ENCODE results near the gene TAS2R43. TPM values are rescaled to one million over a fixed set of nuclear protein-coding genes. Genes with fewer than 3 reads are reported as not detected.
"Not testable (repeated sequence)": the region's sequence is repeated elsewhere in the genome, so short reads cannot be mapped to it uniquely, and the experiment has no call there.

Gene TAS2R43, protein sequence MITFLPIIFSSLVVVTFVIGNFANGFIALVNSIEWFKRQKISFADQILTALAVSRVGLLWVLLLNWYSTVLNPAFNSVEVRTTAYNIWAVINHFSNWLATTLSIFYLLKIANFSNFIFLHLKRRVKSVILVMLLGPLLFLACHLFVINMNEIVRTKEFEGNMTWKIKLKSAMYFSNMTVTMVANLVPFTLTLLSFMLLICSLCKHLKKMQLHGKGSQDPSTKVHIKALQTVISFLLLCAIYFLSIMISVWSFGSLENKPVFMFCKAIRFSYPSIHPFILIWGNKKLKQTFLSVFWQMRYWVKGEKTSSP
- not detected in 2 replicates for total RNA-seq (2014; rRNA removed; shearing (Covaris generic))
- polyA plus RNA-seq (2014; cell fraction: nucleus; rRNA removed): not detected in 2 replicates

DNA sequence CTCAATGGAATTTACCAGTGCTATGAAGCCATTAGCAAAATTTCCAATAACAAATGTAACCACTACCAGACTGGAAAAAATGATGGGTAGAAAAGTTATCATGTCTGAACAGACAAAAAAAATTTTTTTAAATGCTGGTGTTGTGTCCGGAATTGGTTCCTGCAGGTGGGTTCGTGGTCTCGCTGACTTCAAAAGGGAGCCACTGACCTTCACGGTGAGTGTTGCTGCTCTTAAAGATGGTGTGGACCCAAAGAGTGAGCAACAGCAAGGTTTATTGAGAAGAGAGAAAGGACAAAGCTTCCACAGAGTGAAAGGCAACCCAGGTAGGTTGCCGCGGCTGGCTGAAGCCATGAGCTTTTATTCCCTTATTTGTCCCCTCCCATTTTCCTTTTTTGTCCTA, at the start of gene TAS2R43:
Gene TAS2R43 (minus strand): TSS at position 186 of the 400 bp plus-strand sequence. CDS start 84 bp downstream, at position 102.
- DNase-seq (ENCODE audit: extremely low read depth, low read depth): no peak

DNA sequence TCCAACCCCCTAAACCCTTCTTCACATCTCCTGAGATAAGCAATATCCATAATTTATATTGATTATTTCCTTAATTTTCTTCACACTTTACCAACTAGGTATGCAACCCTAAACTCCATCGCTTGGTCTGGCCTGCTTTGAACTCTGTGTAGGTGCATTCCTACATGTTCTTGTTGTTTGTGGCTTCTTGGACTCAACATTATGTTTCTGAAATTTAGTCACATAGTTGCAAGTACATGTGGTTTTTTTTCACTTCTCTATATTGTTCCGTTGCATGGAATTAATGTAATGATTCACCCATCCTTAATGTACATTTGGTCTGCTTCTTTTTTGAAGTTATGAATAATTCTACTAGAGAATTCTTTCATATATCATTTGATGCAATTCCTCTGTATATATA, 44.0 kb upstream of the TAS2R43 start:
- no peak for DNase-seq (ENCODE audit: extremely low read depth, low read depth)

DNA sequence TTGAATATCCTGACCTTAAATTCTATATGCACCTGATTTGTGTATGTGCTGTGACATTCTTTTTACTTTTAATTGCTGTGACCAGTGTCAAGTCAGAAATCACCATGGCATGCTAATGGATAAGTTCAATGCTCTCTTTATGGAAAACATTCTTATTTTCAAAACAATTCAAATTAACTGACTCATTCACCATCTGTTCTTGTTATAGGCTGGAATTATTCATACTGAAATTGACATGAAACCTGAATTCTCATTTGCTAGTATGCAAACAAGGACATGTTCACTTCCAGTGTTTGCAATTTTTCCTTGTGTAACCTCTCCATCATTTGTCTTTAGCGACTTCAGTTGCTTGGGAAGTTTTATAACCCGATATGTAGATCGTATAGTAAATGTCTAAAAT, 42.2 kb upstream of the TAS2R43 start, which contains the start of gene TAS2R30:
Gene TAS2R30 (minus strand): TSS at position 340 of the 400 bp plus-strand sequence. CDS start 400 bp downstream, outside the sequence.
- no peak for DNase-seq (ENCODE audit: extremely low read depth, low read depth)

DNA sequence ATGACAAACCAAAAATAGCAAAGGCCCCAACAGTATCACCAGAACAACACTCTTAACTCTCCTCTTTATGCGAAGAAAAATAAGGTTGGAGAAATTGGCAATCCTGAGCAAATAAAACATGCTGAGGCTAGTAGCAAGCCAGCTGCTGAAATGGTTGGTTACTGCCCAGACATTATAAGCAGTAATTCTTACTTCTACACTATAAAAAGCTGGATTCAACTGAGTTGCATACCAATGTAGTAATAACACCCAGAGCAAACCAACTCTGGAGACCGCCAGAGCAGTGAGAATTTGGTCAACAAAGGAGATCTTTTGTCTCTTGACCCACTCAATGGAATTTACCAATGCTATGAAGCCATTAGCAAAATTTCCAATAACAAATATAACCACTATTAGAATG, 41.7 kb upstream of the TAS2R43 start:
- DNase-seq (ENCODE audit: extremely low read depth, low read depth): no peak

DNA sequence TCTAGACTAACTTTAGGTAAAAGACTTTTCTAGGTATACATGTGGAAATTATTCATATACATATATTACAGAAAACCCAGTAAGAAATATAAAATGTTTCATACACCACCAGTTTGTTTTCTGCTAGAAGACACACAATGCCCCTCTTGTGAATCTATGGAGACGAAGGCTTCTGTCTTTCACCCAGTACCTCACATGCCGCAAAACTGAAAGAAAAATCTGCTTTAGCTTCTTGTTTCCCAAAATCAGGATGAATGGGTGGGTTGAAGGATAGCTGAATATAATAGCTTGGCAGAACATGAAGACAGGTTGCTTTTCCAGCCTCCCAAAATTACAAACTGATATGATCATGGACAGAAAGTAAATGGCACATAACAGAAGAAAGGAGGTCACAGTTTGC, 41.0 kb upstream of the TAS2R43 start:
- no peak for DNase-seq (ENCODE audit: extremely low read depth, low read depth)

DNA sequence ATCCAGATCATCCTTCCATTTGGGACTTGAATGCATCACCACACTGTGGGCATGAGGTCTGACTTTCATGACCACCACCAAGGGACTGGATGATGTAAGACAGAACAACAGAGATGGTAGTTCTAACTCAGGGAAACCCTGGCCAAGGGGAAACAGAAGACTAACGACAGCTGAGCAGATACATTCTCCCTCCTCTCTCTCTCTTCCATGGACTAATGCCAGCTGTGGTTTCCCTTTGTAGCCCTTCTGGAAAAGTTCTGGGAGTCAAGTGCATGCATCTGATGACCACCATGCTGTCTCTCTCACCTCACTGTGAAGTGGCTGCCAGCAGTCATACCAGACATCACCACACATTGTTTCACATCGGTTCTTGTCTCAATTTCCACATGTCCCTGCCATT, 38.9 kb upstream of the TAS2R43 start:
- DNase-seq (ENCODE audit: extremely low read depth, low read depth): no peak

DNA sequence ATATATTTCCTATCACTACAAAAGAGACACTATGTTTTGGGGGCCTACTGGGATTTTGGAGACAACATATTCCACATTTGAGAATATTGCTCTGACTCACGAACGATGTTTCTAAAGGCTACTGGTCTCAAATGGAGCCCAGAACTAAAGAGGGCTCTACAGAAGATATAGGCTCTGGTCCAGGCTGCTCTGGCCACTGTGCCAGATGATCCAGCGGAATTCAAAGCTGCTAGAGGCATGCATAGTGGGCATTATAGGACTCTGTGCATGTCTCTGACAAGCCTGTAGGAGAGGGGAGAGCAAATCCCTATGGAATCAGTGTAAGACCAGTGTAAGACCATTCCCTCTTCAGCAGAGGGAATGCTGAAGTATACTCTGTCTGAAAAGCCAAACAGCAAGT, 38.3 kb upstream of the TAS2R43 start:
- DNase-seq (ENCODE audit: extremely low read depth, low read depth): no peak

DNA sequence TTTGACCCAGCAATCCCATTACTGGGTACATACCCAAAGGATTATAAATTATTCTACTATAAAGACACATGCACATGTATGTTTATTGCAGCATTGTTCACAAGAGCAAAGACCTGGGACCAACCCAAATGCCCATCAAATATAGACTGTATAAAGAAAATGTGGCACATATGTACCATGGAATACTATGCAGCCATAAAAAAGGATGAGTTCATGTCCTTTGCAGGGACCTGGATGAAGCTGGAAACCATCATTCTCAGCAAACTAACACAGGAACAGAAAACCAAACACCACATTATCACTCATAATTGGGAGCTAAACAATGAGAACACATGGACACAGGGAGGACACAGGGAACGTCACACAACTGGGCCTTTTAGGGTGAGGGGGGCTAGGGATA, 22.0 kb upstream of the TAS2R43 start:
- not testable (repeated sequence) for DNase-seq (ENCODE audit: extremely low read depth, low read depth)

DNA sequence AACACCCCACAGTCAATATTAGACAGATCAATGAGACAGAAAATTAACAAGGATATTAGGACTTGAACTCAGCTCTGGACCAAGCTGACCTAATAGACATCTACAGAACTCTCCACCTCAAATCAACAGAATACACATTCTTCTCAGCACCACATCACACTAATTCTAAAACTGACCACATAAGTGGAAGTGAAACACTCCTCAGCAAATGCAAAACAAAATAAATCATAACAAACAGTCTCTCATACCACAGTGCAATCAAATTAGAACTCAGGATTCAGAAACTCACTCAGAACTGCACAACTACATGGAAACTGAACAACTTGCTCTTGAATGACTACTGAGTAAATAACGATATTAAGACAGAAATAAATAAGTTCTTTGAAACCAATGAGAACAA, 19.1 kb upstream of the TAS2R43 start:
- not testable (repeated sequence) for DNase-seq (ENCODE audit: extremely low read depth, low read depth)

DNA sequence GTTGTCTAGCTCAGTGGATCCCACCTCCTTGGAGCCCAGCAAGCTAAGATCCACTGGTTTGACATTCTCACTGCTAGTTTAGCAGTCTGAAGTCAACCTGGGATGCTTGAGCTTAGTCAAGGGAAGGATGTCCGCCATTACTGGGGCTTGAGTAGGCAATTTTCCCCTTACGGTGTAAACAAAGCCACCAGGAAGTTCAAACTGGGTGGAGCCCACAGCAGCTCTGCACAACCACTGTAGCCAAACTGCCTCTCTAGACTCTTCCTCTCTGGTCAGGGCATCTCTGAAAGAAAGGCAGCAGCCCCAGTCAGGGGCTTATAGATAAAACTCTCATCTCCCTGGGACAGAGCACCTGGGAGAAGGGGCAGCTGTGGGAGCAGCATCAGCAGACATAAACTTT, 16.7 kb upstream of the TAS2R43 start:
- DNase-seq (ENCODE audit: extremely low read depth, low read depth): no peak

DNA sequence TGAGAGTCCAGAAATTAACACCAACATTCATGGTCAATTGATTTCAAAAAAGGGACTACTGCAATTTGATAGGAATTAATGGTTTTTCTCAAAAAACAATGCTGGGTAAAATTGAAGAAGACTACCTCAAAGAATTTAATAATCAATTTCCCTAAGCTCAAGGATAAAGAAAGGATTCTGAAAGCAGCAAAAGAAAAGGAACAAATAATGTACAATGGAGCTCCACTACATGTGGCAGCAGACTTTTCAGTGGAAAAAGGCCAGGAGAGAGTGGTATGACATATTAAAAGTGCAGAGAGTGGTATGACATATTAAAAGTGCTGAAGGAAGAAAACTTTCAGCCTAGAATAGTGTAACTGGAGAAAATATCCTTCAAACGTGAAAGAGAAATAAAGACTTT, 15.6 kb upstream of the TAS2R43 start:
- DNase-seq (ENCODE audit: extremely low read depth, low read depth): no peak

DNA sequence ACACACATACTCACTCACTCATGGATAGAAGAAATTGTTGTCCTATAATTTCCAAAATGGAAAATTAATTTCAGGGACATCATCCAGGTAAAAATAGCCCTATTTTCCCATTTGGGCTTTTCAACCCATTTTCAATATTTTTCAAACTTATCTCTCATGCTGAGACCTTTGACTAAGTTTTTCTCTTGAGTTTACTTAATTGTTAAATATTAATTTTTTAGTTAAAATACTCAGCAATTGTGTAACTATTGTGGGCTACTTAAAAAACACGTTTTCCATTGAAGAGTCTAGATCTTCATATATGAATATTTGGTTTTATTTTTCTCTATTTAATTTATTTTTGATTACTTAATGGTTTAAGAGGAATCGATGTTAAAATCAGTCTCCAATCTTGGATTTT, 14.2 kb upstream of the TAS2R43 start:
- DNase-seq (ENCODE audit: extremely low read depth, low read depth): no peak

DNA sequence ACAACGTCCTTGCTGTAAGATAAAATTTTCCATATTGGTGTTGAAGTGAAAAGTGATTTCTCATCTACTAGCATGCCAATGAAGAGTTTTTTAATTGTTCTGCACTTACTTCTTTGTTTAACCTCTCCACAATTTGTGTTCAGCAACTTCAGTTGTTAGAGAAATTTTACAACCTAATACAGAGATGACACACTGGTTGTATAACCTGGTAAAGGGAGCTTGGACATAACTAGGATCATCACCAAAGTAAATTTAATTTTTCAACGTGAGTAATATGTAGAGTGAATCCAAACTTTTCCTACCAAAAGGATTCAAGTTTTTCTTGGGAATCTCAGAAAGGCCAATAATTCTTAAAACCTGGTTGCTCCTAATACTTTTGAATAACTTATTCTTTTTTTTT, 13.4 kb upstream of the TAS2R43 start:
- DNase-seq (ENCODE audit: extremely low read depth, low read depth): no peak

DNA sequence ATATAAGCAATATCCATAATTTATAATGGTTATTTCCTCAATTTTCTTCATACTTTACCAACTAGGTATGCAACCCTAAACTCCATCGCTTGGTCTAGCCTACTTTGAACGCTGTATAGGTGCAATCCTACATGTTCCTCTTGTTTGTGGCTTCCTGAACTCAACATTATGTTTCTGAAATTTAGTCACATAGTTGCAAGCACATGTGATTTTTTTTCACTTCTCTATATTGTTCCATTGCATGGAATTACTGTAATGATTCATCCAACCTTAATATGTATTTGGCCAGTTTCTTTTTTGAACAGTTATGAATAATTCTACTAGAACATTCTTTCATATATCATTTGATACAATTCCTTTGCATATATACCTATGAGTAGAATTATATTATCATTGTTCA, 2.8 kb upstream of the TAS2R43 start:
- DNase-seq (ENCODE audit: extremely low read depth, low read depth): not testable (repeated sequence)

DNA sequence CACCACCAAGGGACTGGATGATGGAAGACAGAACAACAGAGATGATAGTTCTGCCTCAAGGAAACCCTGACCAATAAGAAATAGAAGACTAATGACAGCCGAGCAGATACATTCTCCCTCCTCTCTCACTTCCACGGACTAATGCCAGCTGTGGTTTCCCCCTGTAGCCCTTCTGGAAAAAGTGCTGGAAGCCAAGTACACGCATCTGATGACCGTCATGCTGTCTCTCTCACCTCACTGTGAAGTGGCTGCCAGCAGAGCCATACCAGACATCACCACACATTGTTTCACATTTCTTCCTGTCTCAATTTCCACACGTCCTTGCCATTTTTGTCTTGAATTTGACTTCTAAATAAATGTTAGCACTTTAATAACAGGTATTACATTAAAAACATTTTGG, 2.9 kb downstream of the TAS2R43 start:
- no peak for DNase-seq (ENCODE audit: extremely low read depth, low read depth)

DNA sequence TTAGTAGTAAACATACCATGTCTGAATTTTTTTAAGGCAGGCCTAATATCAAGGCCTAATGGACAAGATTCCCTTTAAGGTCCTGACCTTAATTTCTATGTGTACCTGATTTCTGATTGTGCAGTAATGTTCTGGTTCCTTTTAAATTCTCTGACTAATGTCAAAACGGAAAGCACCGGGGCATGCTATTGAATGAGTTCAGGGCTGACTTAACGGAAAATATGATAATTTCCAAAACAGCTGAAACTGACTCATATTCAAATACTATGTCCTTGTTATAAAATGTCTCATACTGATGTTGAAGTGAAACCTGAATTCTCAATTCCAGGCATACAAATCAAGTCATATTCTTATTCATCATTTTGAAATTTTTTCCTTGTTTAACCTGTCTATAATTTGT, 6.7 kb downstream of the TAS2R43 start:
- DNase-seq (ENCODE audit: extremely low read depth, low read depth): no peak

DNA sequence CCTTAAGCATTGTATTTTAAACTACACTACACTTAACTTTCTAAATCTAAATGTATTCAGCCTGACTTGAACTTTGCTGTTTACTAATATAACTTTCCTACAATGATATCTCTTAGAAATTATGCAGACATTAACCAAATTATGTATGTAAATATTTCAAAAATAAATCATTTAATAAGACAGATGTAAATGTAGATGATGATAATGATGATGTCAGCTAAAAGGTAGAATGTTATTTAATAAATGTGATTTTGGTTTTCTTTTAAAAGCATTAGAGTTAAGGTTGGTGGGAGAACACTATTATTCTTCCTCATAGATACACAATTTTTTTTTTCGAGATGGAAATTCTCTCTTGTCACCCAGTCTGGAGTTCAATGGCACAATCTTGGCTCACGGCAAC, 10.1 kb downstream of the TAS2R43 start:
- no peak for DNase-seq (ENCODE audit: extremely low read depth, low read depth)

DNA sequence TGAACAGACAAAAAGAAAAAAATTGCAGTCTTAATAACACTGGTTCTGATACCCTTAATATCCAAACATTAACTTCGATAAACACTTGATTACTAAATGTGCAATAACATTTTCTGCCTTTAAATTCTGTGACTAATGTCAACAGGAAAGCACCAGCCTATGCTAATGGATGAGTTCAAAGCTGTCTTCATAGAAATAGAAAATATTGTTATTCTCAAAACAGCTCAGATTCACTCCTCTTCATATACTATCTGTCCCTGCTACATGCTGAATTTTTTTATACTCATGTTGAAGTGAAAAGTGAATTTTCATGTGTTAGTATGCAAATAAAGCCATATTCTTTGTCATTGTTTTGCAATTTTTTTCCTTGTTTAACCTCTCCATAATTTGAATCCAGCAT, 13.9 kb downstream of the TAS2R43 start:
- no peak for DNase-seq (ENCODE audit: extremely low read depth, low read depth)

DNA sequence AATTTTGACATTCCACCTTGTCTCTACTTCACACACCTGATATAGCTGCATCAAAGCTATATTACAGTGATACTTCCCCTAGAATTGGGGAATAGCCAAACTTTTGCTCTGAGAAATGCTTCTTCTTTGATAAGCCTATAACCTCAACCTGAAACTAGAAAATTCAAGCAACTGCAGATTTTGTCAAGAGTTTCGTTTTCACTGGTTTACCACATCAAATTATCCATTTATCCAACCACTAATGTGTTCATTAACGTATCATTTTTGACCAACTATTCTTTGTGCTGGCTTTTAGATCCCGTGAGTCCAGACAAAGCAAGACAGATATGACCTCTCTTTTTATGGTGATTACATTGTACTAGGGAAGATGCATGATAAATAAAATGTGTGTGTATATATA, 16.5 kb downstream of the TAS2R43 start:
- DNase-seq (ENCODE audit: extremely low read depth, low read depth): no peak

DNA sequence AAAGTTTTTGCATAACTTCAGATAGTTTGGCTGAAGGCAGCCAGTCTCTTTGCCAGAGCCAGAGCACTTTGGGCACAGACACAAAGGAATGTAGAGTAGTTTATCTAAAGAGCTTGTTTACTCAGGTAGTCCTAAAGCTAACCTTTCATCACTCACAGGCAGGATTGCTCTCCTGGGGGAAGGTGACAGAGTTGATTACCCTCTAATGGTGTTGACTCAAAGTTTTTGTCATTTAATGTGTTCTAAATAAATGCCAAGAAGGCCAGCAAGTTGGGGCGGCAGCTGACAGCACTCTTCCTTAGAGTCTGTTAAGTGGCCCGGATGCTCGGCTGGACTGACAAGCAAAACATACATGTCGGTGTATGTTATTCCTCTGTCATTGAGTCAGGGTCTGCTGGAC, 20.7 kb downstream of the TAS2R43 start:
- no peak for DNase-seq (ENCODE audit: extremely low read depth, low read depth)

DNA sequence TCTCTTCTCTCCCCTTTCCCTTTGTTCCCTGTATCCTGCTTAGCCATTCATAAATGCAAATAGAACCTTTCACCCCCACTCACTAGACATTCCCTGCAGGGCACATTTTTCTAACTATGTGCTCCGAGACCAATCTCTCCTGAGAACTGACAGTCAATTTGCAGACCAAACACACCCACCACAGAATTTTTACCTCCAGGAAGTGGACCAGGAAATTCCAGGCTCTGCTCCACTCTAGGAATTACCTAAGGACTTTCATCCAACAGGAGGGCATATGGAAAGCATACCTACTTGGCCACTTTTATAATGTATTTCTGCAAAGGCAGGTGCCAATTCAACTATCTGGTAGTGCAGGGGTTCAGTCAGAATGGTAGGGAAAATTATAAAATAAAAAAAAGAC, 21.1 kb downstream of the TAS2R43 start:
- no peak for DNase-seq (ENCODE audit: extremely low read depth, low read depth)

DNA sequence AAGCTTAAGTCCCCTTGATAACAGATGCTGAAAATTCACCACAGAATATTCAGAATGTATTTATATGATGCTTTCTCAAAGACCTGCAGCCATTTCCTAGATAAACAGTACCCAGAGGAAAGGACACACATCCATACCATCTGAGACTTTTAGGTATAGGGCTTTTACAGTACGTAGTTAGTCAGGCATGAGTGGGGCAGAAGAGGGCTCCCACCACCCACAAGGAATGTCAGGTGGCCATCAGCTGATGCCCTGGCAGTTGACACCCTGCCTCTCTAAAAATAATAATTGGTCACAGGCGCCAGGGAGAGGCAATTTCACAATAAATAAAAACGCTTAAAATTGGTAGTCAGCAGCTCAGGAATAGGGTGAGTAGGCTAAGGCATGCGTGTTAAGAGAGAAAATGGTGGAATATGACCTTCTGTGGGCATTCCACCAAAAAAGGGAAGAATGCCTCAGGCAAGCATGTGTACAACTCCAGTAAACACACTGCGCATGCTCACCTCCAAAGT, 22.2 kb downstream of the TAS2R43 start:
- no peak for DNase-seq (ENCODE audit: extremely low read depth, low read depth)

DNA sequence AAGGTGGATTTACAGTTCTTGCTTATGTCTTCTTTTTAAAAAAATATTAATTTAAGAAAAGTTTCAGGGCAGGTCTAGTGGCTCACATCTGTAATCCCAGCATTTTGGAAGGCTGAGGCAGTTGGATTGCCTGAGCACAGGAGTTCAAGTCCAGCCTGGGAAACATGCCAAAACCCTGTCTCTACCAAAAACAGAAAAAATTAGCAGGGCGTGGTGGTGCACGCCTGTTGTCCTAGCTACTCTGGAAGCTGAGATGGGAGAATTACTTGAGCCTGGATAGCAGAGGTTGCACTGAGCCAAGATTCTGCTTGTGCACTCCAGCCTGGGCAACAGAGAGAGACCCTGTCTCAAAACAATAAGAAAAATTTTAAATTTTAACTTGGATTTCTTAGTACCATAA, 24.6 kb downstream of the TAS2R43 start:
- DNase-seq (ENCODE audit: extremely low read depth, low read depth): no peak

Data from NCI-H460 (cell line).